22Rv1 (cell line): ENCODE results near the gene CDK11B.
"Not testable (repeated sequence)": the region's sequence is repeated elsewhere in the genome, so short reads cannot be mapped to it uniquely, and the experiment has no call there.

Experiments used
- ZFX ChIP-seq: fragments of 450-650 bp; IDR thresholded peaks from 2 replicates; pipeline ENCODE4 v1.6.1; 2017; ENCODE audit warnings: antibody characterized with exemption, borderline replicate concordance
- TF ChIP-seq, protein P1 (sequence below): fragments of 450-650 bp; IDR thresholded peaks from 2 replicates; pipeline ENCODE4 v1.5.1; 2017; ENCODE audit warnings: mild to moderate bottlenecking

GRCh38 chr1:1636621-1637478 is 22.0 kb downstream of the CDK11B start:
- TF ChIP-seq, protein P1, sequence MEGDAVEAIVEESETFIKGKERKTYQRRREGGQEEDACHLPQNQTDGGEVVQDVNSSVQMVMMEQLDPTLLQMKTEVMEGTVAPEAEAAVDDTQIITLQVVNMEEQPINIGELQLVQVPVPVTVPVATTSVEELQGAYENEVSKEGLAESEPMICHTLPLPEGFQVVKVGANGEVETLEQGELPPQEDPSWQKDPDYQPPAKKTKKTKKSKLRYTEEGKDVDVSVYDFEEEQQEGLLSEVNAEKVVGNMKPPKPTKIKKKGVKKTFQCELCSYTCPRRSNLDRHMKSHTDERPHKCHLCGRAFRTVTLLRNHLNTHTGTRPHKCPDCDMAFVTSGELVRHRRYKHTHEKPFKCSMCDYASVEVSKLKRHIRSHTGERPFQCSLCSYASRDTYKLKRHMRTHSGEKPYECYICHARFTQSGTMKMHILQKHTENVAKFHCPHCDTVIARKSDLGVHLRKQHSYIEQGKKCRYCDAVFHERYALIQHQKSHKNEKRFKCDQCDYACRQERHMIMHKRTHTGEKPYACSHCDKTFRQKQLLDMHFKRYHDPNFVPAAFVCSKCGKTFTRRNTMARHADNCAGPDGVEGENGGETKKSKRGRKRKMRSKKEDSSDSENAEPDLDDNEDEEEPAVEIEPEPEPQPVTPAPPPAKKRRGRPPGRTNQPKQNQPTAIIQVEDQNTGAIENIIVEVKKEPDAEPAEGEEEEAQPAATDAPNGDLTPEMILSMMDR = not testable (repeated sequence)
- TF ChIP-seq ZFX = not testable (repeated sequence)
